ENCODE data around the gene POU2AF3.
"Not testable (repeated sequence)": the region's sequence is repeated elsewhere in the genome, so short reads cannot be mapped to it uniquely, and the experiment has no call there.

POU2AF3 gene

GRCh38 chr11:111300569-111300968 lies 2.2 kb downstream of the POU2AF3 start:
- no peak for DNase-seq (ENCODE audit: low read depth in 1 of 2, low spot score in 1 of 2)

GRCh38 chr11:111301004-111301841 lies 2.9 kb downstream of the POU2AF3 start:
- no peak for DNase-seq (ENCODE audit: low read depth in 1 of 2, low spot score in 1 of 2)

- no peak for DNase-seq (ENCODE audit: low read depth in 1 of 2, low spot score in 1 of 2)
These were observed 3.4 kb downstream of the POU2AF3 start for GRCh38 chr11:111301842-111302118.

- DNase-seq (ENCODE audit: low read depth in 1 of 2, low spot score in 1 of 2), result no peak
These were observed 4.0 kb downstream of the POU2AF3 start for GRCh38 chr11:111302298-111302697.

- no peak for DNase-seq (ENCODE audit: low read depth in 1 of 2, low spot score in 1 of 2)
These were observed 5.1 kb downstream of the POU2AF3 start for GRCh38 chr11:111303461-111303860.

- no peak for DNase-seq (ENCODE audit: low read depth in 1 of 2, low spot score in 1 of 2)
These were observed 6.9 kb downstream of the POU2AF3 start for GRCh38 chr11:111305162-111305802.

GRCh38 chr11:111305876-111306275 lies 7.5 kb downstream of the POU2AF3 start:
- no peak for DNase-seq (ENCODE audit: low read depth in 1 of 2, low spot score in 1 of 2)

GRCh38 chr11:111306321-111306720 lies 8.0 kb downstream of the POU2AF3 start:
- no peak for DNase-seq (ENCODE audit: low read depth in 1 of 2, low spot score in 1 of 2)

GRCh38 chr11:111307472-111308108 lies 9.2 kb downstream of the POU2AF3 start:
- no peak for DNase-seq (ENCODE audit: low read depth in 1 of 2, low spot score in 1 of 2)

GRCh38 chr11:111308140-111308539 lies 9.8 kb downstream of the POU2AF3 start:
- no peak for DNase-seq (ENCODE audit: low read depth in 1 of 2, low spot score in 1 of 2)

- DNase-seq (ENCODE audit: low read depth in 1 of 2, low spot score in 1 of 2), result no peak
These were observed 11.0 kb downstream of the POU2AF3 start for GRCh38 chr11:111309215-111309915.

GRCh38 chr11:111310088-111310487 lies 11.7 kb downstream of the POU2AF3 start:
- DNase-seq (ENCODE audit: low read depth in 1 of 2, low spot score in 1 of 2), result no peak

GRCh38 chr11:111310723-111311122 lies 12.4 kb downstream of the POU2AF3 start:
- DNase-seq (ENCODE audit: low read depth in 1 of 2, low spot score in 1 of 2), result no peak

- no peak for DNase-seq (ENCODE audit: low read depth in 1 of 2, low spot score in 1 of 2)
These were observed 13.7 kb downstream of the POU2AF3 start for GRCh38 chr11:111312076-111312475.

- DNase-seq (ENCODE audit: low read depth in 1 of 2, low spot score in 1 of 2), result no peak
These were observed 20.9 kb downstream of the POU2AF3 start for GRCh38 chr11:111319296-111319695.

- DNase-seq (ENCODE audit: low read depth in 1 of 2, low spot score in 1 of 2), result not testable (repeated sequence)
These were observed 21.9 kb downstream of the POU2AF3 start for GRCh38 chr11:111320199-111320598.

GRCh38 chr11:111320728-111321568 lies 22.6 kb downstream of the POU2AF3 start:
- DNase-seq (ENCODE audit: low read depth in 1 of 2, low spot score in 1 of 2), result no peak

GRCh38 chr11:111322534-111322933 lies 24.2 kb downstream of the POU2AF3 start:
- no peak for DNase-seq (ENCODE audit: low read depth in 1 of 2, low spot score in 1 of 2)

- DNase-seq (ENCODE audit: low read depth in 1 of 2, low spot score in 1 of 2), result no peak
These were observed 26.0 kb downstream of the POU2AF3 start for GRCh38 chr11:111324277-111324720.

- no peak for DNase-seq (ENCODE audit: low read depth in 1 of 2, low spot score in 1 of 2)
These were observed 26.9 kb downstream of the POU2AF3 start for GRCh38 chr11:111325259-111325658.

GRCh38 chr11:111326824-111327223 lies 28.5 kb downstream of the POU2AF3 start:
- DNase-seq (ENCODE audit: low read depth in 1 of 2, low spot score in 1 of 2), result no peak

Data from activated T-helper 1 cell treated with anti-CD3 and anti-CD28 coated beads, Interleukin-2, amount 50 U/mL, for 16 hours (primary cell).